ENCODE measurements around the gene RNF26.

DNA sequence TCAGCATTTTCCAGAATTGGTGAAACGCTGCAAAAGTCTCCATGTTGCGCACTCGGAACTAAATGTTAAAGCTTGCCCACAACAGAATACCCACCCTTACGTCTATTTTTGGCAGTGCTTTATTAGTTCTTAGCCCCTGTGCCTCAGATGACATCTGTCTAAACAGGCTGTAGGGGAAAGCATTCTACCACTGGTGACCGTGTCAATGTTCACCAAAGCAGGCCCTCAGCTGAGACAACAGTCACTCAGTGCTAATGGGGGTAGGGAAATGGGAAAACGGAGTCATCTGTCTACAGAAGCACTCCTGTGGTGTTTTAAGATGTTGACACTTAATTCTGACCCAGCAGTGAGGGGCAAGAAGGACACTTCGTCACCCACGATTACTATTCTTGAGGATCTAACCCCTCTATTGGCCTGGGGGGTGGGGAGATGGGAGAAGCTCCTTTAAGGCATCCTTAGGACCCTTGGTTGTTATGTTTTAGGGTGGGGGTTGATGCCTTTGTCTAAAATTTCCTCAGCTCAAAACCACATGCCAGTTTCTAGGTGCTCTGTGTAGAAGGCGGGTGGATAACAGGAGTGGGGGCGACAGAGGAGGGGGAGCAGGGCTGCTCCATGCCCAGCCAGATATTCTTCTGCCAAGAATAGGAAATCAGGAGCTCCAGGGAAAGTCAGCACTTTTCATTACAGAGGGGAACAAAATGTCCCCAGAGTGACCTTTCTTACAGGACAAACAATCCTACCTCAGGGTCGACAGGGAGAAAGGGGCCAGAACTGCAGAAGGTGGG is 27.8 kb downstream of the RNF26 start:
- TF ChIP-seq, protein P1, sequence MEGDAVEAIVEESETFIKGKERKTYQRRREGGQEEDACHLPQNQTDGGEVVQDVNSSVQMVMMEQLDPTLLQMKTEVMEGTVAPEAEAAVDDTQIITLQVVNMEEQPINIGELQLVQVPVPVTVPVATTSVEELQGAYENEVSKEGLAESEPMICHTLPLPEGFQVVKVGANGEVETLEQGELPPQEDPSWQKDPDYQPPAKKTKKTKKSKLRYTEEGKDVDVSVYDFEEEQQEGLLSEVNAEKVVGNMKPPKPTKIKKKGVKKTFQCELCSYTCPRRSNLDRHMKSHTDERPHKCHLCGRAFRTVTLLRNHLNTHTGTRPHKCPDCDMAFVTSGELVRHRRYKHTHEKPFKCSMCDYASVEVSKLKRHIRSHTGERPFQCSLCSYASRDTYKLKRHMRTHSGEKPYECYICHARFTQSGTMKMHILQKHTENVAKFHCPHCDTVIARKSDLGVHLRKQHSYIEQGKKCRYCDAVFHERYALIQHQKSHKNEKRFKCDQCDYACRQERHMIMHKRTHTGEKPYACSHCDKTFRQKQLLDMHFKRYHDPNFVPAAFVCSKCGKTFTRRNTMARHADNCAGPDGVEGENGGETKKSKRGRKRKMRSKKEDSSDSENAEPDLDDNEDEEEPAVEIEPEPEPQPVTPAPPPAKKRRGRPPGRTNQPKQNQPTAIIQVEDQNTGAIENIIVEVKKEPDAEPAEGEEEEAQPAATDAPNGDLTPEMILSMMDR (IDR thresholded peaks at IDR 0.05) = no peak
- no peak for TF ChIP-seq POLR2A (IDR thresholded peaks at IDR 0.05)
